H9 (cell line): ENCODE results near the gene CXorf58. TPM values are rescaled to one million over a fixed set of nuclear protein-coding genes. Genes with fewer than 3 reads are reported as not detected.

Source experiments
- DNase-seq: peaks from one replicate; pipeline ENCODE4 v3.0.0-alpha.2; 2017
- H2AFZ ChIP-seq: one replicate; pipeline ENCODE4 v1.6.1; 2013; ENCODE audit warnings: mild to moderate bottlenecking, low read length, control low read depth, moderate library complexity
- H2AK5ac ChIP-seq: 2 replicates; pipeline ENCODE4 v1.6.1; 2013; ENCODE audit warnings: low read length, control low read depth, mixed read lengths; ENCODE audit not compliant: insufficient read length
- H2BK120ac ChIP-seq: one replicate; pipeline ENCODE4 v1.6.1; 2013; ENCODE audit warnings: low read depth, mild to moderate bottlenecking, low read length, control low read depth, inconsistent platforms; ENCODE audit not compliant: poor library complexity, severe bottlenecking
- H2BK12ac ChIP-seq: 2 replicates; pipeline ENCODE4 v1.6.1; 2013; ENCODE audit warnings: low read length, control low read depth, mixed read lengths, low read depth; ENCODE audit not compliant: insufficient read length
- H2BK15ac ChIP-seq: 2 replicates; pipeline ENCODE4 v1.6.1; 2013; ENCODE audit warnings: low read depth, low read length, control low read depth
- H2BK20ac ChIP-seq: one replicate; pipeline ENCODE4 v1.6.1; 2013; ENCODE audit warnings: low read depth, mild to moderate bottlenecking, low read length, control low read depth, inconsistent platforms; ENCODE audit not compliant: poor library complexity, severe bottlenecking
- H2BK5ac ChIP-seq: 2 replicates; pipeline ENCODE4 v1.6.1; 2013; ENCODE audit warnings: low read length, control low read depth, mixed read lengths; ENCODE audit not compliant: insufficient read length
- H3K14ac ChIP-seq: 2 replicates; pipeline ENCODE4 v1.6.1; 2013; ENCODE audit warnings: low read length, control low read depth; ENCODE audit not compliant: insufficient read depth
- H3K18ac ChIP-seq: 2 replicates; pipeline ENCODE4 v1.6.1; 2013; ENCODE audit warnings: low read depth, mild to moderate bottlenecking, mixed read lengths, low read length, control low read depth; ENCODE audit not compliant: insufficient read length
- H3K23ac ChIP-seq: 2 replicates; pipeline ENCODE4 v1.6.1; 2013; ENCODE audit warnings: low read length, control low read depth, mixed read lengths, low read depth; ENCODE audit not compliant: insufficient read length
- H3K23me2 ChIP-seq: 2 replicates; pipeline ENCODE4 v1.6.1; 2013; ENCODE audit warnings: low read depth, mild to moderate bottlenecking, mixed read lengths, low read length, control low read depth; ENCODE audit not compliant: insufficient read length, poor library complexity, severe bottlenecking
- H3K27ac ChIP-seq: 2 replicates; pipeline ENCODE4 v1.5.1; 2013; ENCODE audit warnings: low read length, control low read depth, mixed read lengths, low read depth; ENCODE audit not compliant: insufficient read length
- H3K27me3 ChIP-seq: 2 replicates; pipeline ENCODE4 v1.6.1; 2013; ENCODE audit warnings: low read length, control low read depth, inconsistent platforms; ENCODE audit not compliant: insufficient read depth
- H3K4ac ChIP-seq: 2 replicates; pipeline ENCODE4 v1.6.1; 2013; ENCODE audit warnings: low read depth, mild to moderate bottlenecking, control low read depth, inconsistent platforms, low read length, moderate library complexity
- H3K4me1 ChIP-seq: 2 replicates; pipeline ENCODE4 v1.6.1; 2013; ENCODE audit warnings: low read length, control low read depth, inconsistent platforms; ENCODE audit not compliant: insufficient read depth
- H3K4me2 ChIP-seq: 2 replicates; pipeline ENCODE4 v1.6.1; 2013; ENCODE audit warnings: low read length, control low read depth, mixed read lengths; ENCODE audit not compliant: insufficient read length, insufficient read depth
- H3K56ac ChIP-seq: 2 replicates; pipeline ENCODE4 v1.6.1; 2013; ENCODE audit warnings: low read depth, mild to moderate bottlenecking, mixed read lengths, low read length, control low read depth; ENCODE audit not compliant: insufficient read length
- H3K79me1 ChIP-seq: 2 replicates; pipeline ENCODE4 v1.6.1; 2013; ENCODE audit warnings: low read depth, mild to moderate bottlenecking, moderate library complexity, low read length, control low read depth, inconsistent platforms; ENCODE audit not compliant: insufficient read depth, poor library complexity, severe bottlenecking
- H3K79me2 ChIP-seq: 2 replicates; pipeline ENCODE4 v1.6.1; 2013; ENCODE audit warnings: low read length, control low read depth, inconsistent platforms; ENCODE audit not compliant: insufficient read depth
- H3K9ac ChIP-seq: 2 replicates; pipeline ENCODE4 v1.6.1; 2013; ENCODE audit warnings: low read length, control low read depth, mixed read lengths; ENCODE audit not compliant: insufficient read length; ENCODE audit errors: extremely low read depth
- H3K9me3 ChIP-seq: one replicate; pipeline ENCODE4 v1.6.1; 2013; ENCODE audit warnings: low read depth, low read length, inconsistent platforms; ENCODE audit not compliant: control insufficient read depth
- H3T11ph ChIP-seq: one replicate; pipeline ENCODE4 v1.6.1; 2013; ENCODE audit warnings: mild to moderate bottlenecking, low read length, control low read depth, inconsistent platforms
- H4K20me1 ChIP-seq: one replicate; pipeline ENCODE4 v1.6.1; 2013; ENCODE audit not compliant: control insufficient read depth, insufficient read length, insufficient read depth
- H4K5ac ChIP-seq: 2 replicates; pipeline ENCODE4 v1.6.1; 2013; ENCODE audit warnings: low read depth, mild to moderate bottlenecking, mixed read lengths, low read length, control low read depth; ENCODE audit not compliant: insufficient read length
- H4K8ac ChIP-seq: replicated peaks from 2 replicates; pipeline ENCODE4 v1.6.1; 2013; ENCODE audit warnings: low read length, control low read depth, mixed read lengths, low read depth; ENCODE audit not compliant: insufficient read length
- H4K91ac ChIP-seq: 2 replicates; pipeline ENCODE4 v1.6.1; 2013; ENCODE audit warnings: low read depth, mild to moderate bottlenecking, moderate library complexity, mixed read lengths, low read length, control low read depth; ENCODE audit not compliant: insufficient read length
- H3K27ac Mint-ChIP-seq, 3 experiments: 2 replicates in 2 of 3; 3 replicates in 1 of 3; pipeline ENCODE4 v1.8.0; 2020 to 2021; ENCODE audit warnings: mixed read lengths in 3 of 3, mild to moderate bottlenecking in 1 of 3, moderate library complexity in 1 of 3
- H3K27me3 Mint-ChIP-seq: 2 replicates; pipeline ENCODE4 v1.8.0; 2021; ENCODE audit warnings: low read depth, mild to moderate bottlenecking, moderate library complexity, mixed read lengths
- H3K36me3 Mint-ChIP-seq, 3 experiments: 2 replicates in 2 of 3; 3 replicates in 1 of 3; pipeline ENCODE4 v1.8.0; 2020 to 2021; ENCODE audit warnings: low read depth in 3 of 3, mixed read lengths in 3 of 3; ENCODE audit not compliant: insufficient read depth in 1 of 3
- H3K4me1 Mint-ChIP-seq, 2 experiments: 2 replicates each; pipeline ENCODE4 v1.8.0; 2020; ENCODE audit warnings: mixed read lengths in 2 of 2
- H3K4me3 Mint-ChIP-seq, 2 experiments: 2 replicates in 1 of 2; 3 replicates in 1 of 2; pipeline ENCODE4 v1.8.0; 2020 to 2021; ENCODE audit warnings: mild to moderate bottlenecking in 2 of 2, mixed read lengths in 2 of 2, moderate library complexity in 1 of 2
- H3K9me3 Mint-ChIP-seq, 2 experiments: 2 replicates in 1 of 2; 3 replicates in 1 of 2; pipeline ENCODE4 v1.8.0; 2020; ENCODE audit warnings: mild to moderate bottlenecking in 2 of 2, mixed read lengths in 2 of 2, moderate library complexity in 1 of 2
- WGBS: extraction: QIAGEN DNeasy Blood & Tissue Kit; methylation state at CpG from one replicate; pipeline ENCODE4 v1.1.7; 2013; ENCODE audit warnings: missing lambda C conversion rate, low lambda C conversion rate, mixed read lengths; ENCODE audit not compliant: insufficient read length; ENCODE audit errors: extremely low coverage; 5-methylcytosine and 5-hydroxymethylcytosine counted together
- total RNA-seq: library from RNA; stranded (reverse); gene quantifications from 2 replicates; pipeline ENCODE4 v1.2.1, GENCODE V29; 2021
- TF ChIP-seq, protein P1 (sequence below): fragments of 200-600 bp; sonication (generic); conservative IDR thresholded peaks from 3 replicates; pipeline ENCODE4 v1.8.0; 2021; ENCODE audit warnings: antibody characterized with exemption, mild to moderate bottlenecking

The CXorf58 gene
- total RNA-seq, 1 experiment from 2014 or later: not detected

DNA sequence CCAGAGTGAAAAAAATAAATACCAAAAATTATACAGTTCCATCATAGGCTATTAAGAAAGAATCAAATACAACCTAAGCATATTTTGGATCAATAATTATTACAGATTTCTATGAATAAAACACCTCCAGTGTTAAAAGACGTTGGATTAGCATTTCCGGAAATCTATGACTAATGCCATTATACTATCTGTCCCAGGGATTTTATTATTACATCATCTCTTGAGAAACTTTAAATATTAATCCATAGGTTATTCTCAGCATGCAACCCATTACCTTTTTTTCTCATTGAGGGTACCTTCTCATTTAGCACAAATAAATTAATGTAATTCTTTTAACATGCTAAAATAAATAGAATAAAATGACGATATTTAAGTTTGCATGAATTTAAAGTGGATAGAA is 44.6 kb downstream of the CXorf58 start:
- Histone ChIP-seq H3K4me2 (no peak overlapping the region), H2BK20ac (no peak overlapping the region), H3K56ac (no peak overlapping the region), H3K23me2 (no peaks in the 10 kb centered on the region), H3K79me2 (no peaks in the 10 kb centered on the region), H3K4me1 (peaks cover 4% of the 10 kb centered on the region), H4K91ac (no peak overlapping the region), H2BK12ac (no peak overlapping the region), H2BK15ac (no peak overlapping the region), H4K8ac (no peak overlapping the region), H2BK5ac (no peak overlapping the region), H3K9ac (no peak overlapping the region), H2AFZ (no peak overlapping the region), H3K27me3 (no peaks in the 10 kb centered on the region), H4K20me1 (no peaks in the 10 kb centered on the region), H3K14ac (no peak overlapping the region), H2BK120ac (no peak overlapping the region), H3K23ac (no peak overlapping the region), H3K9me3 (no peaks in the 10 kb centered on the region), H3K27ac (no peak overlapping the region), H4K5ac (no peak overlapping the region), H2AK5ac (no peak overlapping the region), H3T11ph (no peak overlapping the region), H3K79me1 (no peaks in the 10 kb centered on the region), H3K4ac (no peak overlapping the region), H3K18ac (no peak overlapping the region)
- no peaks in the 10 kb centered on the region for H3K36me3 Mint-ChIP-seq
- H3K9me3 Mint-ChIP-seq: no peaks in the 10 kb centered on the region; a peak in 1 of 5 replicates
- DNase-seq: no peak
- H3K4me3 Mint-ChIP-seq: no peak overlapping the region
- peaks cover 25 to 29% of the 10 kb centered on the region in 2 experiments for H3K4me1 Mint-ChIP-seq
- TF ChIP-seq, protein P1, sequence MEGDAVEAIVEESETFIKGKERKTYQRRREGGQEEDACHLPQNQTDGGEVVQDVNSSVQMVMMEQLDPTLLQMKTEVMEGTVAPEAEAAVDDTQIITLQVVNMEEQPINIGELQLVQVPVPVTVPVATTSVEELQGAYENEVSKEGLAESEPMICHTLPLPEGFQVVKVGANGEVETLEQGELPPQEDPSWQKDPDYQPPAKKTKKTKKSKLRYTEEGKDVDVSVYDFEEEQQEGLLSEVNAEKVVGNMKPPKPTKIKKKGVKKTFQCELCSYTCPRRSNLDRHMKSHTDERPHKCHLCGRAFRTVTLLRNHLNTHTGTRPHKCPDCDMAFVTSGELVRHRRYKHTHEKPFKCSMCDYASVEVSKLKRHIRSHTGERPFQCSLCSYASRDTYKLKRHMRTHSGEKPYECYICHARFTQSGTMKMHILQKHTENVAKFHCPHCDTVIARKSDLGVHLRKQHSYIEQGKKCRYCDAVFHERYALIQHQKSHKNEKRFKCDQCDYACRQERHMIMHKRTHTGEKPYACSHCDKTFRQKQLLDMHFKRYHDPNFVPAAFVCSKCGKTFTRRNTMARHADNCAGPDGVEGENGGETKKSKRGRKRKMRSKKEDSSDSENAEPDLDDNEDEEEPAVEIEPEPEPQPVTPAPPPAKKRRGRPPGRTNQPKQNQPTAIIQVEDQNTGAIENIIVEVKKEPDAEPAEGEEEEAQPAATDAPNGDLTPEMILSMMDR: no peak
- no peak overlapping the region; a peak in 1 of 7 replicates for H3K27ac Mint-ChIP-seq
- WGBS: no CpG with 5 or more reads among the region's 3 CpGs
- H3K27me3 Mint-ChIP-seq: peaks cover 2% of the 10 kb centered on the region; the same call in 1 of the 2 replicates
